Activated naive CD4-positive, alpha-beta T cell treated with anti-CD3 and anti-CD28 coated beads, Interleukin-2, amount 50 U/mL, for 16 hours (primary cell): ENCODE results near the gene KCND1.
A peak's percentile ranks its signal among the peaks of the same experiment; 100 is the strongest.

Experiments
- DNase-seq: peaks from one replicate; pipeline ENCODE4 v3.0.0-alpha.2; 2020

Gene KCND1

GRCh38 chrX:48974033-48974432, 2.4 kb upstream of the KCND1 start:
- DNase-seq = no peak

- DNase-seq = peak; percentile 33
Measured at GRCh38 chrX:48972220-48973164, 848 bp upstream of the KCND1 start.

DNA sequence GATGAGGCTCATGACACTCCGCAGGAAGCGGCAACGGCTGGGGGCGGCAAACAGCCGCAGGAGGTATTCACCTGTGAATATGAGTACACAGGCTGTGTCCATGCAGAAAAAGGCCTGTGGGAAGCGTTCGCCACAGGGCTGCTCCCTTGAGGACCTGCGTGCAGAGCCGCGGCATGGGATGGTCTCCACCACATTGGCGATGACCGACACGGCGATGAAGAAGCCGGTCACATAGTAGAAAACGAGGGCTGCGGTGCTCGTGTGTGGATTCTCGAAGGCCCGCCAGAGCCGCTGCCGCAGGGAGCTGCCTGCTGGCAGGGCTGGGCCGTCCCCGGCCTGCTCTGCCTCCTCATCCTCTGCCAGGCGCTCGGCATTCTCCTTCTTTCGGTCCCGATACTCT, 2.2 kb downstream of the KCND1 start:
- DNase-seq = no peak

DNA sequence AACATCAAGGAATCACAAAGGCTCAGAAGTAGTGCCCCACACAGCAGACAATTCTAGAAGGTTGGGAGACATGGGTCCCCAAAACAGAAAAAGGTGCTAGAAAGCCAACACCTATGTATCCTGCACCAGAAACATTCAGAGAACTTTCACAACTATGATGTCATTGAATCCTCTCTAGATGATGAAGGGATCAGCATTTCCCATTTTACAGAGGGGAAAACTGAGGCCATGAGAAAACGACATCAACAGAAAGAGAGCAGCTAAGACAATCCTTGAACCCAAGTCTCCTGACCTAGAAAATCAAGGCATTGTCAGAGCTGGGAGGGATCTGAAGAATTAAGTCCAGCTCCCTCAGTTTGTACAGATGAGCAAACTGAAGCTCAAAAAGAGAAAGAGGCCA, 3.3 kb downstream of the KCND1 start:
- DNase-seq = no peak

DNA sequence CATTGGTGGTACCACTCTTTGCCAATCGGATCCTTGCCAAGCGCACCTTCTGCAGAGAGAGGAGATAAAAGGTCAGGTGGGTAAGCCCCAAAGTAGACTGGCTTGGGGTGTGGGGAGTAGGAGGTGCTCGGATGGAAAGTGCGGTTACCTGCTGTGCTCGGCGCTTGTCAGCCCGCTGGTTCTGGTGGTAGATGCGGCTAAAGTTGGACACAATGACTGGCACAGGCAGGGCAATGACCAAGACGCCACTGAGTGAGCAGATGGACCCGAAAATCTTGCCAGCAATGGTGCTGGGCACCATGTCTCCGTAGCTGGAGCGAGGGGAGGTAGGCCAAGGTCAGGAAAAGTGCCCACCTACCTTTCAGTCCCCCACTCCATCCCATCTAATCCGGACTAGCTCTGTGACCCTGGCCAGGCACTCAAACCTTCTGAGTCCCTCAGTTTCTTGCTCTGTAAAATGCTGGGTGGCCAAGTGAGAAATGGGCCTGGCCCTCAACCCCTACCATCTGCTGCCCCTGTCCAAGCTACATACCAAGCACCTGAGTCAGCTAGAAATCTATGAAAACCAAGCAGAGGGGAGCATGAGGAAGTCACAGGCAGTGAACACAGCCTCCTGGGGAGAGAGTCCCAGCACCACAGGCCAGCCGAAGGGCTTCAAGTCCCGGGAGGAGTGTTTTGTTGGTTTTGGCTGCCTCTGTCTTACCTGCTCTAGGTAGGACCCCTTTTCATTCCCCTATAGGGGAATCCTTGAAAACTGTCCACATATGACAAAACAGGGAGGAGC, 4.7 kb downstream of the KCND1 start:
- no peak for DNase-seq

GRCh38 chrX:48965959-48966358, 5.7 kb downstream of the KCND1 start:
- DNase-seq = no peak

DNA sequence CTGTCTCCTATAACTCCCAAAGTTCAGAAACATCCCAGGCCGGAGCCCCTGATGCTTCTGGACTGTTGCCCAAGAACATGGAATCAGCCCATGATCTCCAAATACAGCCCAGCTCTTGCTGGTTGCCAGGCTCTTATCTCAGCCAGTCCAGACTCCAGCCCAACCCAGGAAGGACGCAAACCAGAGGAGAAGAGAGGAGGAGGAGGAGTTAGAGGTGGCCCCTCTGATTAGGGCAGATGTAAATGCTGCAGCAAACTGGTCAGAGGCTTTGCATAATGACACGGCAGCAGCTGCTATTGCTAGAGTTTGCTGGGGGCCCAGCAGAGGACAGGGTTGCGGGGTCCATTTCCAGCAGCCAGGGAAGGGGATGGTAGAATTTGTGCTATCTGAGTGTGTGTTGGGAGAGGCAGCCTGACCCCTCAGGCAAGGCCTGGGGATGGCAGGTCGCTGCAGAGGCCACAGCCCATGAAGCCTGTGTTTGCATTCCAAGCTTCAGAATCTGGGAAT, 10.0 kb downstream of the KCND1 start:
- no peak for DNase-seq

DNA sequence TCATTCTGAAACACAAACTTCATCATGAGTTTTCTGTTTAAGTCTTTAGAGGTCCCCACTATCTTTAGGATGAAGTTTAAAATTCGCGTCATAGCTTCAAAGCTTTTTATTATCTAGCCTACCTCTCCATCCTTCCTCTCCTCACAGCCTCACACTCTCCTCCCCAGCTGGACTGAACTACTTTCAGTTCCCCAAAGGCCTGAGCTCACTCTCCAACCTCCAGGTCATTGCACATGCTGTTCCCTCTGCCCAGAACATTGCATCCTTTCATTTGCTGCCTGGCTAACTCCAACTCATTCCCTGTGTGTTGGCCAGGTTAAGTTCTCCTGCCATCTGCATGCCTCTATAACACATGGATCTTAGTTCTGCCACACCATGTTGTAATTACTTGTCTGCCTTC, 11.4 kb downstream of the KCND1 start:
- DNase-seq = no peak

DNA sequence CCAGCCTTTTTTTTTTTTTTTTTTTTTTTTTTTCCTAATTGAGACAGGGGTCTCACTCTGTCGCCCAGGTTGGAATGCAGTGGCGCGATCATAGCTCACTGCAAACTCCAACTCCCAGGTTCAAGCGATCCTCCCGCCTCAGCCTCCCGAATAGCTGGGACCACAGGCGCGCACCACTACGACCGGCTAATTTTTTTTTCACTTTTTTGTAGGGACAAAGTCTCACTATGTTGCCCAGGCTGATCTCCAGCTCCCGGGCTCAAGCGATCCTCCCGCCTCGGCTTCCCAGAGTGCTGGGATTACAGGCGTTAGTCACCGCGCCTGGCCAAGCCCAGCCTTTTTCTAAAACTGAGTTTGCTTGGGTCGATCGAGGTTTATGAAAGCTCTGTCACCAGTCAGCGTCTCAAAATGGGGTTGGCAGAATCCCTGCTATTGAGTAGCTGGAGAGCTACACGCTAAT, 13.0 kb downstream of the KCND1 start:
- DNase-seq = peak; percentile 17

DNA sequence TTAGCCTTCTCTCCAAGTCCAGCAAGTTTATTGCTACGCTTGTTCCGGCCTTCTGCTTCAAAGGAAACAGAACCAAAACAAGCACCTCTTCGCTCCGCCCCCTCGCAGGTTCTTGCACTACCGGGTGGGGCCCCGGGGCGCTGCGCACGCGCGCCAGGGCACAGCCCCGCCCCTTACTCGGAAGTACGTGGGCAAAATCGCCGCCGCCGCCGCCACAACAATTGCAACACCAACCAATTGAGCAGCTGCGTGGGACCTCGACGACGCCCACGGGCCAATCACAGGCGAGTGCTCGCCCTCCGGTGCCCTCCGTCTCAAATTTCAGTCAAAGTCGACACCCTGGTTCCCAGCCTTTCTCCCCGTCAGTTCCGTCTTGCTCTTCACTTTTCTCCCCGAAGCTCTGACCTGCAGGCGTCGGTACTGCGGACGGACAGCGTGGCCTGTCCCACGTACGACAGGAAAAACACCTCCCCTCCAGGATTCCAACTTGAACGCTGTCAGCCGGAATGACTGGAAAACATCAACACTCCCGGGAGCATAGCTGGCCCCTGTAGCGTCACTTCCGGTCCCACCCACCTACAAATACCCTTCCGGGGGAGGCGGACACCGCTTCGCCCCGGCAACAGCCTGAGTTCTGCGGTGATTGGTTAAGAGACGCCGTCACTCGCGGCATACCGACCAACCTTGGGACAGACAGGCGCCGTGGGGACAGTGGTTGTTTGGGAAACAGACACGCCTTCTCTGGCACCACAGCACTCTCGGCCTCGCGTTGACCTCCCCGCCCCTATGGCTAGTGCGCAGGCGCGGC, 13.6 kb downstream of the KCND1 start:
- peak; percentile 90 for DNase-seq

DNA sequence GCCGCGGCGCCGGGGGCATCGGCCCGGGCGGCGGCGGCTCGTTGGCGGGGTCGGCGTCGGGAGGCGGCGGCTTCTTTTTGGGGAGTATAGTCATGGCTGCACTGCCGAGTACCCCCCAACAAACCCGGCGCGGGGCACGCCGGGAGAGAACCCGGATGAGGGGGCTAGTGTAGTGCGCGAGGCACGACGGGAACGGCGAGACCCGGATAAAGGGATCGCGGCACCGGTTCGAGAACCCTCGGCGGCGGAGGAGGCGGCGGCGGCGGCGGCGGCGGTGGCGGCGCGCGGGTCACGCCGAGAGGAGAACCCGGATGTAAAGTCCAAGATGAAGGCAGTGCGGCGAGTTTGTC, 14.2 kb downstream of the KCND1 start, which contains the start of gene OTUD5:
OTUD5 (minus strand) TSS at position 131 of the 350 bp plus-strand sequence; CDS start at position 94, 37 bp downstream.
- DNase-seq = peak; percentile 79

- DNase-seq = peak; percentile 59
Measured at GRCh38 chrX:48956728-48957414, 14.8 kb downstream of the KCND1 start.

DNA sequence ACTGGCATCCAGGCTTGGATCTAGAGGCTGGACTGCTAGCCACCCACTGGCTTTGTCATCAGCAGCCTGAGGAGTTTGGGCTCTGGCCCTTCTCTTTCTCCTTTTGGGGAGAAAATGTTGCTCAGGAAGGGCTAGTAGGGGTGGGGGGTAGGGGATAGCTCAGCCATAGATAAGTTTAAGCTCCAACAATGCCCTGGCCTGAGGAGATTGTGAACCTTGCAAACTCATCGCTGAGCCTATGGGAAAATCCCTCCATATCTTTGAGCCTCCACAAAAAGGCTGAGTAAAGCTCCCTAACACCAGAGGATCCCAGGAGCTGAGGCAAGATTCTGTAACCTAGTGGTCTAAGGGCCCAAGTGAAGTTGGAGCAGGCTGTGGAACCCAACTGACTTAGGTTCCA, 23.1 kb downstream of the KCND1 start:
- no peak for DNase-seq

- peak; percentile 54 for DNase-seq
Measured at GRCh38 chrX:48945517-48946348, 25.9 kb downstream of the KCND1 start.

DNA sequence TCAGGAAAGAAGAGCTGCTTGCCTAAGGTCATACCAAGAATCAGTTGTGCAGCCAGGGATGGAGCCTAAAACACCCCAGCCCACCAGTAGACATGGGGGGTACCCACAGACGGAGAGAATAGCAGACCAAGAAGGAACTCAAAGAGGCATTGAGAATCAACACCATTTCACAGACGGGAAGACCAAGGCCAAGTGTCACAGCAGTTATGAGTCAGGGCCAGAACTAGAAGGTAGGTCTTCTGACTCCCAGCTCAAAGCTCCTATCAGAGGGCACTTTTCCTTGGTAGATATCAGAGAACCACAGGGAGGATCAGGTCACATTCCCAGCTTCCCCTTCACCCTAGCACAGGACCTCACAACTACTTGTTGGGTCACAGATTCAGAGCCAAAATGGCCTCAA, 28.7 kb downstream of the KCND1 start:
- DNase-seq = no peak

DNA sequence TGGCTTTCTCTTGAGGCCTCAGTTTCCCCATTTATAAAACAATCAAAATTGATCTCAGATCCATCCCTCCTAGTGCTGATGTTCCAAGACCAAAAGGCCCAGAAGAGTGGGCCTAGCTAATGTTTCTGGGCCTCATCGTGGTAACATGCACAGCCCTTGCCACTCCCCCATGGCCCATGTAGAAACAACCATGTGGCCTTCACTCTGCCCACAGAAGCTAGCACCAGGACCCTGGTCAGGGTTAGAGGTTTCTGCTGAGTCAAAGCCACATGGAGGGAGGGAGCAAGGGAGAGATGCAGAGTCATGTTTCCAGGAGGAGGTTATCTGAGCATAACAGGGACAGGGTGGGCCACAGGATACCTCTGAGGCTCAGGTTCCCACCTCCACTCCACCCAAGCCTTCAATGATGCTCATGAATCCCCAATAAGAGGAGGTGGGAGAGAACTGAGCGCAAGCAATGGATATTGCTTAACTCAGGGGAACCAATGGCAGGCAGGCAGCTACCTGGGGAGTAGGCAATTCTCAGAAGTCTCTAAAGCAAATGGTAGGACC, 31.2 kb downstream of the KCND1 start:
- DNase-seq = no peak

- DNase-seq = no peak
Measured at GRCh38 chrX:48939524-48940228, 32.0 kb downstream of the KCND1 start.

- DNase-seq = peak; percentile 78
Measured at GRCh38 chrX:48938721-48939425, 32.8 kb downstream of the KCND1 start.
